HCT116 (cell line): ENCODE measurements around the gene VEPH1. TPM values are rescaled to one million over a fixed set of nuclear protein-coding genes. Genes with fewer than 3 reads are reported as not detected.

Experiments
- ATAC-seq: fragments of 200-7000 bp; cut with Tn5 transposase; 2 replicates; pipeline ENCODE4 v1.9.1; 2020; ENCODE audit warnings: mild to moderate bottlenecking, moderate library complexity
- BruUV-seq: library from RNA; stranded (reverse); fragments of 400-500 nt; replicated peaks from 2 replicates; lab custom pipeline; 2021; lab: Mats Ljungman, UMichigan
- CTCF ChIA-PET: fragments of 300-600 bp; sonication (Branson Sonifier 250); formaldehyde crosslinking; loops from one replicate; lab custom pipeline; 2021; ENCODE audit warnings: antibody characterized with exemption; lab: Charles Lee
- POLR2A ChIA-PET: fragments of 300-600, 350-600 bp; sonication (Branson Sonifier 250); formaldehyde crosslinking; loops from one replicate; lab custom pipeline; 2021; ENCODE audit warnings: antibody characterized with exemption; lab: Charles Lee
- RAD21 ChIA-PET, 2 experiments: fragments of 300-600 bp; sonication (Branson Sonifier 250); formaldehyde crosslinking; loops; one replicate each; lab custom pipeline; 2023; ENCODE audit warnings: low total read pairs in 2 of 2; ENCODE audit not compliant: uncharacterized antibody in 2 of 2, unreplicated experiment in 2 of 2, low non-redundant PET in 1 of 2; lab: Charles Lee
- DNase-seq: peaks from one replicate; pipeline ENCODE4 v3.0.0-alpha.2; 2010; ENCODE audit warnings: low read depth, low spot score
- H2AFZ ChIP-seq: fragments of 200-600 bp; shearing (Covaris generic), sonication (generic); 2 replicates; pipeline ENCODE4 v1.6.1; 2017; ENCODE audit warnings: low read depth, mixed run types, mixed read lengths, antibody characterized with exemption, low read length; ENCODE audit not compliant: poor library complexity, severe bottlenecking
- H3K27ac ChIP-seq: 2 replicates; pipeline ENCODE4 v1.5.1; 2012; ENCODE audit warnings: low read depth, low read length
- H3K27me3 ChIP-seq: fragments of 200-600 bp; sonication (generic); 2 replicates; pipeline ENCODE4 v1.6.1; 2016; ENCODE audit warnings: mixed run types, low read length, mixed read lengths; ENCODE audit not compliant: insufficient read depth
- H3K36me3 ChIP-seq, 2 experiments: fragments of 200-500 bp in 1 of 2; fragments of 200-600 bp in 1 of 2; sonication (Bioruptor generic) in 1 of 2; sonication (generic) in 1 of 2; 2 replicates each; pipeline versions ENCODE4 v1.5.1 to v1.6.1; 2014 to 2016; ENCODE audit warnings: low read length in 2 of 2, inconsistent platforms in 1 of 2, mixed read lengths in 1 of 2, mixed run types in 1 of 2; ENCODE audit not compliant: insufficient read depth in 2 of 2, control insufficient read depth in 1 of 2
- H3K4me1 ChIP-seq, 2 experiments: fragments of 200-600 bp in 1 of 2; sonication (generic) in 1 of 2; 2 replicates each; pipeline versions ENCODE4 v1.5.1 to v1.6.1; 2012 to 2017; ENCODE audit warnings: low read length in 2 of 2, inconsistent platforms in 1 of 2, mild to moderate bottlenecking in 1 of 2, mixed read lengths in 1 of 2, mixed run types in 1 of 2, moderate library complexity in 1 of 2; ENCODE audit not compliant: insufficient read depth in 2 of 2, control insufficient read depth in 1 of 2
- H3K4me2 ChIP-seq: fragments of 200-600 bp; sonication (generic); 2 replicates; pipeline ENCODE4 v1.6.1; 2017; ENCODE audit warnings: mixed run types, low read length, mixed read lengths
- H3K4me3 ChIP-seq, 2 experiments: fragments of 200-600 bp in 1 of 2; sonication (generic) in 1 of 2; replicated peaks in 1 of 2; 2 replicates each; pipeline ENCODE4 v1.5.1; 2011 to 2016; ENCODE audit warnings: low read length in 2 of 2, control low read depth in 1 of 2, low read depth in 1 of 2, mild to moderate bottlenecking in 1 of 2, mixed read lengths in 1 of 2, mixed run types in 1 of 2
- H3K79me2 ChIP-seq: fragments of 200-600 bp; sonication (generic); 2 replicates; pipeline ENCODE4 v1.6.1; 2017; ENCODE audit warnings: mild to moderate bottlenecking, mixed run types, low read length, moderate library complexity, mixed read lengths; ENCODE audit not compliant: insufficient read depth
- H3K9ac ChIP-seq: fragments of 200-600 bp; sonication (generic); 2 replicates; pipeline ENCODE4 v1.6.1; 2016; ENCODE audit warnings: low read length, mixed read lengths
- H3K9me2 ChIP-seq: fragments of 200-600 bp; sonication (generic), shearing (Covaris generic); 2 replicates; pipeline ENCODE4 v1.6.1; 2017; ENCODE audit warnings: mixed run types, mild to moderate bottlenecking, moderate library complexity; ENCODE audit not compliant: insufficient read depth
- H3K9me3 ChIP-seq, 2 experiments: fragments of 200-500 bp in 1 of 2; fragments of 200-600 bp in 1 of 2; sonication (Bioruptor generic) in 1 of 2; sonication (generic) in 1 of 2; 2 replicates each; pipeline ENCODE4 v1.6.1; 2014 to 2017; ENCODE audit warnings: low read length in 2 of 2, mixed read lengths in 2 of 2, inconsistent platforms in 1 of 2, low read depth in 1 of 2, mild to moderate bottlenecking in 1 of 2, mixed run types in 1 of 2, moderate library complexity in 1 of 2; ENCODE audit not compliant: control insufficient read depth in 1 of 2, insufficient read depth in 1 of 2
- H4K20me1 ChIP-seq: fragments of 200-600 bp; sonication (generic), shearing (Covaris generic); 2 replicates; pipeline ENCODE4 v1.6.1; 2017; ENCODE audit warnings: mixed run types, mild to moderate bottlenecking, moderate library complexity; ENCODE audit not compliant: insufficient read depth
- CBX3 ChIP-seq: IDR thresholded peaks from 2 replicates; pipeline ENCODE4 v1.6.1; 2012; ENCODE audit warnings: low read depth
- CTCF ChIP-seq, 3 experiments: fragments of 200-600 bp in 1 of 3; sonication (generic) in 1 of 3; IDR thresholded peaks in 2 of 3; conservative IDR thresholded peaks in 1 of 3; 2 replicates each; pipeline ENCODE4 v1.5.1; 2012 to 2017; ENCODE audit warnings: low read depth in 2 of 3, low read length in 2 of 3, antibody characterized with exemption in 1 of 3, borderline replicate concordance in 1 of 3, control low read depth in 1 of 3, mild to moderate bottlenecking in 1 of 3, mixed read lengths in 1 of 3, mixed run types in 1 of 3, moderate library complexity in 1 of 3; ENCODE audit not compliant: insufficient read depth in 1 of 3
- ELF1 ChIP-seq: IDR thresholded peaks from 2 replicates; pipeline ENCODE4 v1.6.1; 2012; ENCODE audit warnings: low read depth, borderline replicate concordance
- EZH2 ChIP-seq: fragments of 200-600 bp; sonication (generic); IDR thresholded peaks from 2 replicates; pipeline ENCODE4 v1.6.1; 2017; ENCODE audit warnings: antibody characterized with exemption, mixed run types
- EZH2phosphoT487 ChIP-seq: fragments of 200-600 bp; IDR thresholded peaks from 2 replicates; pipeline ENCODE4 v1.6.1; 2018; ENCODE audit warnings: antibody characterized with exemption, borderline replicate concordance
- FOSL1 ChIP-seq: IDR thresholded peaks from 2 replicates; pipeline ENCODE4 v1.6.1; 2012; ENCODE audit warnings: low read depth
- POLR2A ChIP-seq: IDR thresholded peaks from 2 replicates; pipeline ENCODE4 v1.7.0; 2011; ENCODE audit warnings: borderline replicate concordance; ENCODE audit not compliant: insufficient read depth, insufficient read length; ENCODE audit errors: extremely low read depth
- POLR2AphosphoS5 ChIP-seq: IDR thresholded peaks from 2 replicates; pipeline ENCODE4 v1.6.1; 2011; ENCODE audit warnings: mild to moderate bottlenecking, low read depth, low read length, moderate library complexity
- RAD21 ChIP-seq: IDR thresholded peaks from 2 replicates; pipeline ENCODE4 v1.6.1; 2012; ENCODE audit warnings: low read depth, mild to moderate bottlenecking
- SIN3A ChIP-seq: IDR thresholded peaks from 2 replicates; pipeline ENCODE4 v1.6.1; 2012; ENCODE audit warnings: low read depth
- TCF7L2 ChIP-seq: IDR thresholded peaks from 2 replicates; pipeline ENCODE4 v1.7.0; 2011; ENCODE audit warnings: borderline replicate concordance, inconsistent platforms; ENCODE audit not compliant: insufficient read depth, insufficient read length; ENCODE audit errors: extremely low read depth
- YY1 ChIP-seq: IDR thresholded peaks from 2 replicates; pipeline ENCODE4 v1.6.1; 2011; ENCODE audit warnings: low read length, low read depth, moderate library complexity, mild to moderate bottlenecking; ENCODE audit not compliant: insufficient replicate concordance; ENCODE audit errors: extremely low read depth
- ZBTB33 ChIP-seq: IDR thresholded peaks from 2 replicates; pipeline ENCODE4 v1.6.1; 2011; ENCODE audit warnings: mild to moderate bottlenecking, low read length, moderate library complexity; ENCODE audit not compliant: insufficient replicate concordance; ENCODE audit errors: extremely low read depth
- ZFX ChIP-seq: fragments of 450-650 bp; IDR thresholded peaks from 2 replicates; pipeline ENCODE4 v1.6.1; 2017
- intact Hi-C: fragments of 100-400 bp; cut with micrococcal nuclease; formaldehyde crosslinking; loops from 2 replicates; pipeline ENCODE4 v1.10.0; 2022
- total RNA-seq: library from RNA; stranded (reverse); gene quantifications from one replicate; pipeline ENCODE4 v1.2.1, GENCODE V29; 2021; ENCODE audit not compliant: unreplicated experiment

VEPH1 gene
- total RNA-seq, 1 experiment from 2014 or later = 4.9 TPM

DNA sequence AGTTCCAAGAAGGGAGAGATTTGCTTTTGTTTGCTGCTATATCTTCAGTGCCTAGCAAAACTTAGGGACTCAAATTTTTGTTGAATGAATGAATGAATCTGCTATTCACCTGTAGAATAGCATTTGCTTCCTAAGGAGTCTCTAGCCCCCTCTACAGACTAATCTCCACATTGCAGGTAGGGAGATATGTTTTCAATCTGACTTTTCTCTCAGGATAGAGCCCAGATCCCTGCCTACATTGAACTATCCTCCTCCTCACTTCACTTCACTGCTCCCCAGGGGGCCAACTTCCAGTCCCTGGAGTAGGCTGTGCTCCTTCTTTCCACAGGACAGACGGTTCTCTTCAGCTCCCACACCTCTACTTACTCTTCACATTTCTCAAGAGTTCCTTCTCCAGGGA lies 148.5 kb downstream of the VEPH1 start:
- ChIA-PET RAD21 (no interaction called here), CTCF (no interaction called here), POLR2A (no interaction called here)
- DNase-seq = peak; percentile 15
- H3K36me3 ChIP-seq = no peaks in the 10 kb centered on the region
- no peak overlapping the region for H3K27ac ChIP-seq
- H3K79me2 ChIP-seq = no peaks in the 10 kb centered on the region
- peaks cover 0 to 4% of the 10 kb centered on the region in 2 experiments; a peak in 2 of 4 replicates for H3K4me1 ChIP-seq
- H2AFZ ChIP-seq = no peak overlapping the region
- BruUV-seq = no TSS peak
- intact Hi-C loops = no loop called here
- no peaks in the 10 kb centered on the region for H4K20me1 ChIP-seq
- peak; percentile 52 for TF ChIP-seq RAD21
- no peak for TF ChIP-seq EZH2phosphoT487
- TF ChIP-seq CBX3 = no peak
- TF ChIP-seq YY1 = no peak
- peak; percentile 21 to 74 (median 71); a peak in 5 of 6 replicates for TF ChIP-seq CTCF (IDR thresholded peaks at IDR 0.05 in 2 of 3, conservative IDR thresholded peaks at IDR 0.05 in 1 of 3; ENCODE audit: borderline replicate concordance in 1 of 3, insufficient read depth in 1 of 3, low read depth in 2 of 3, low read length in 2 of 3)
- H3K4me3 ChIP-seq = no peak overlapping the region
- no peaks in the 10 kb centered on the region for H3K9me3 ChIP-seq
- peak; percentile 63 for ATAC-seq
- no peak overlapping the region for H3K9ac ChIP-seq
- no peak overlapping the region for H3K4me2 ChIP-seq
- no peaks in the 10 kb centered on the region for H3K27me3 ChIP-seq
- no peaks in the 10 kb centered on the region for H3K9me2 ChIP-seq

- no peaks in the 10 kb centered on the region for H4K20me1 ChIP-seq
- H2AFZ ChIP-seq = no peak overlapping the region
- no peaks in the 10 kb centered on the region for H3K27me3 ChIP-seq
- H3K9me3 ChIP-seq = no peaks in the 10 kb centered on the region
- no peak for ATAC-seq
- CTCF ChIA-PET = no interaction called here
- TF ChIP-seq RAD21 (no peak), POLR2AphosphoS5 (no peak), ZFX (no peak), FOSL1 (no peak), POLR2A (no peak), ELF1 (no peak), ZBTB33 (no peak), CTCF (IDR thresholded peaks at IDR 0.05 in 2 of 3, conservative IDR thresholded peaks at IDR 0.05 in 1 of 3; ENCODE audit: borderline replicate concordance in 1 of 3, insufficient read depth in 1 of 3, low read depth in 2 of 3, low read length in 2 of 3) (no peak), YY1 (no peak), EZH2 (no peak), SIN3A (no peak), TCF7L2 (no peak)
- TF ChIP-seq, all 23 proteins: peak for 0
- DNase-seq = no peak
- Histone ChIP-seq H3K36me3 (no peaks in the 10 kb centered on the region), H3K4me3 (no peak overlapping the region), H3K79me2 (no peaks in the 10 kb centered on the region), H3K4me2 (no peak overlapping the region), H3K9me2 (no peaks in the 10 kb centered on the region), H3K27ac (no peak overlapping the region), H3K4me1 (no peaks in the 10 kb centered on the region), H3K9ac (no peak overlapping the region)
- ChIA-PET RAD21 (no interaction called here), POLR2A (no interaction called here)
- BruUV-seq = no TSS peak
- intact Hi-C loops = no loop called here
These were observed 149.0 kb downstream of the VEPH1 start for GRCh38 chr3:157354254-157354653.
